ENCODE measurements around the gene TAF4.

TAF4 gene

GRCh38 chr20:62058941-62059340 is 6.7 kb downstream of the TAF4 start:
- TF ChIP-seq CSDC2 (CRISPR knock-in tag; IDR thresholded peaks at IDR 0.05), result no peak
- no peak for TF ChIP-seq GLIS3 (CRISPR knock-in tag; IDR thresholded peaks at IDR 0.05)
- TF ChIP-seq ZNF8 (CRISPR knock-in tag; IDR thresholded peaks at IDR 0.05), result no peak
- no peak for TF ChIP-seq OSR1 (CRISPR knock-in tag; IDR thresholded peaks at IDR 0.05)
- no peak for TF ChIP-seq RARB (CRISPR knock-in tag; IDR thresholded peaks at IDR 0.05)
- TF ChIP-seq ZFP3 (CRISPR knock-in tag; IDR thresholded peaks at IDR 0.05), result no peak
- no peak for TF ChIP-seq ZNF70 (CRISPR knock-in tag; IDR thresholded peaks at IDR 0.05)
- no peak for TF ChIP-seq TOX (CRISPR knock-in tag; IDR thresholded peaks at IDR 0.05; ENCODE audit: borderline replicate concordance)
- TF ChIP-seq ARNTL (CRISPR knock-in tag; IDR thresholded peaks at IDR 0.05; ENCODE audit: borderline replicate concordance, low read depth), result no peak
- no peak for TF ChIP-seq PATZ1 (CRISPR knock-in tag; IDR thresholded peaks at IDR 0.05; ENCODE audit: borderline replicate concordance)
- no peak for TF ChIP-seq BACH2 (CRISPR knock-in tag; IDR thresholded peaks at IDR 0.05; ENCODE audit: borderline replicate concordance)
- TF ChIP-seq ISL1 (CRISPR knock-in tag; IDR thresholded peaks at IDR 0.05), result no peak
- TF ChIP-seq TSHZ2 (CRISPR knock-in tag; IDR thresholded peaks at IDR 0.05), result no peak
- TF ChIP-seq, protein P1, sequence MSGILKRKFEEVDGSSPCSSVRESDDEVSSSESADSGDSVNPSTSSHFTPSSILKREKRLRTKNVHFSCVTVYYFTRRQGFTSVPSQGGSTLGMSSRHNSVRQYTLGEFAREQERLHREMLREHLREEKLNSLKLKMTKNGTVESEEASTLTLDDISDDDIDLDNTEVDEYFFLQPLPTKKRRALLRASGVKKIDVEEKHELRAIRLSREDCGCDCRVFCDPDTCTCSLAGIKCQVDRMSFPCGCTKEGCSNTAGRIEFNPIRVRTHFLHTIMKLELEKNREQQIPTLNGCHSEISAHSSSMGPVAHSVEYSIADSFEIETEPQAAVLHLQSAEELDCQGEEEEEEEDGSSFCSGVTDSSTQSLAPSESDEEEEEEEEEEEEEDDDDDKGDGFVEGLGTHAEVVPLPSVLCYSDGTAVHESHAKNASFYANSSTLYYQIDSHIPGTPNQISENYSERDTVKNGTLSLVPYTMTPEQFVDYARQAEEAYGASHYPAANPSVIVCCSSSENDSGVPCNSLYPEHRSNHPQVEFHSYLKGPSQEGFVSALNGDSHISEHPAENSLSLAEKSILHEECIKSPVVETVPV (CRISPR knock-in tag; IDR thresholded peaks at IDR 0.05), result no peak
- no peak for TF ChIP-seq CREB5 (CRISPR knock-in tag; IDR thresholded peaks at IDR 0.05; ENCODE audit: low read depth)
- TF ChIP-seq SNAI2 (CRISPR knock-in tag; IDR thresholded peaks at IDR 0.05), result no peak
- TF ChIP-seq ZFP30 (CRISPR knock-in tag; IDR thresholded peaks at IDR 0.05), result no peak
- no peak for TF ChIP-seq ESRRG (CRISPR knock-in tag; IDR thresholded peaks at IDR 0.05)
- no peak for TF ChIP-seq ZNF565 (CRISPR knock-in tag; conservative IDR thresholded peaks at IDR 0.05; ENCODE audit: low read depth)
- no peak for TF ChIP-seq ZC3H10 (CRISPR knock-in tag; IDR thresholded peaks at IDR 0.05)
- no peak for ATAC-seq

GRCh38 chr20:62056975-62057374 is 8.7 kb downstream of the TAF4 start:
- no peak for ATAC-seq
- TF ChIP-seq ZFP3 (CRISPR knock-in tag; IDR thresholded peaks at IDR 0.05) (no peak), PPARA (CRISPR knock-in tag; IDR thresholded peaks at IDR 0.05; ENCODE audit: borderline replicate concordance) (no peak), ISL1 (CRISPR knock-in tag; IDR thresholded peaks at IDR 0.05) (no peak), TSHZ2 (CRISPR knock-in tag; IDR thresholded peaks at IDR 0.05) (no peak), ZNF8 (CRISPR knock-in tag; IDR thresholded peaks at IDR 0.05) (no peak), OSR1 (CRISPR knock-in tag; IDR thresholded peaks at IDR 0.05) (no peak), GLIS3 (CRISPR knock-in tag; IDR thresholded peaks at IDR 0.05) (no peak), BACH2 (CRISPR knock-in tag; IDR thresholded peaks at IDR 0.05; ENCODE audit: borderline replicate concordance) (no peak), CSDC2 (CRISPR knock-in tag; IDR thresholded peaks at IDR 0.05) (no peak), ESRRG (CRISPR knock-in tag; IDR thresholded peaks at IDR 0.05) (no peak), TOX (CRISPR knock-in tag; IDR thresholded peaks at IDR 0.05; ENCODE audit: borderline replicate concordance) (no peak), RARB (CRISPR knock-in tag; IDR thresholded peaks at IDR 0.05) (no peak), PATZ1 (CRISPR knock-in tag; IDR thresholded peaks at IDR 0.05; ENCODE audit: borderline replicate concordance) (no peak), SNAI2 (CRISPR knock-in tag; IDR thresholded peaks at IDR 0.05) (no peak), ZNF70 (CRISPR knock-in tag; IDR thresholded peaks at IDR 0.05) (no peak), ZNF565 (CRISPR knock-in tag; conservative IDR thresholded peaks at IDR 0.05; ENCODE audit: low read depth) (no peak), ARNTL (CRISPR knock-in tag; IDR thresholded peaks at IDR 0.05; ENCODE audit: borderline replicate concordance, low read depth) (no peak), CREB5 (CRISPR knock-in tag; IDR thresholded peaks at IDR 0.05; ENCODE audit: low read depth) (no peak)
- TF ChIP-seq, protein P1 (CRISPR knock-in tag; IDR thresholded peaks at IDR 0.05), result no peak
